PC-3 (cell line): ENCODE data around the gene PPP2R1A. TPM values are rescaled to one million over a fixed set of nuclear protein-coding genes. Genes with fewer than 3 reads are reported as not detected.
A peak's percentile ranks its signal among the peaks of the same experiment; 100 is the strongest.

Experiments
- ATAC-seq: fragments of 200-7000 bp; cut with Tn5 transposase; 2 replicates; pipeline ENCODE4 v1.9.1; 2020; ENCODE audit warnings: mild to moderate bottlenecking, moderate library complexity
- BruUV-seq: library from RNA; stranded (reverse); fragments of 400-500 nt; replicated peaks from 2 replicates; lab custom pipeline; 2021; lab: Mats Ljungman, UMichigan
- CTCF ChIA-PET: fragments of 300-600 bp; sonication (Branson Sonifier 250); formaldehyde crosslinking; loops from one replicate; lab custom pipeline; 2022; ENCODE audit warnings: antibody characterized with exemption; lab: Charles Lee
- POLR2A ChIA-PET: fragments of 300-600 bp; sonication (Branson Sonifier 250); formaldehyde crosslinking; loops from one replicate; lab custom pipeline; 2022; ENCODE audit warnings: antibody characterized with exemption; ENCODE audit not compliant: unreplicated experiment; lab: Charles Lee
- DNase-seq: peaks from one replicate; pipeline ENCODE4 v3.0.0-alpha.2; 2015
- H2AFZ ChIP-seq: fragments of 300-600 bp; sonication (generic); 2 replicates; pipeline ENCODE4 v1.6.0; 2016; ENCODE audit warnings: antibody characterized with exemption, low read length
- H3F3A ChIP-seq: fragments of 300-600 bp; sonication (generic); one replicate; pipeline ENCODE4 v1.6.0; 2017; ENCODE audit warnings: antibody characterized with exemption, low read length, control low read depth, mild to moderate bottlenecking; ENCODE audit not compliant: unreplicated experiment
- H3K27ac ChIP-seq: fragments of 300-600 bp; sonication (generic); 2 replicates; pipeline ENCODE4 v1.5.1; 2016; ENCODE audit warnings: mild to moderate bottlenecking, low read length
- H3K27me3 ChIP-seq: fragments of 300-600 bp; sonication (generic); 2 replicates; pipeline ENCODE4 v1.6.1; 2016; ENCODE audit warnings: low read length, mixed read lengths
- H3K36me3 ChIP-seq: fragments of 300-600 bp; sonication (generic); 2 replicates; pipeline ENCODE4 v1.6.1; 2016; ENCODE audit warnings: low read depth, mixed run types, low read length, mixed read lengths
- H3K4me1 ChIP-seq: fragments of 300-600 bp; sonication (generic); 2 replicates; pipeline ENCODE4 v1.5.1; 2016; ENCODE audit warnings: low read length; ENCODE audit not compliant: insufficient read depth
- H3K4me2 ChIP-seq: fragments of 300-600 bp; sonication (generic); 2 replicates; pipeline ENCODE4 v1.6.0; 2016; ENCODE audit warnings: low read length
- H3K4me3 ChIP-seq: fragments of 300-600 bp; sonication (generic); 2 replicates; pipeline ENCODE4 v1.5.1; 2016; ENCODE audit warnings: mild to moderate bottlenecking, low read length, mixed read lengths
- H3K79me2 ChIP-seq: fragments of 300-600 bp; sonication (generic); 2 replicates; pipeline ENCODE4 v1.6.1; 2017; ENCODE audit warnings: low read length, mixed read lengths
- H3K9ac ChIP-seq: fragments of 300-600 bp; sonication (generic); 2 replicates; pipeline ENCODE4 v1.6.0; 2016; ENCODE audit warnings: mild to moderate bottlenecking, low read length
- H3K9me2 ChIP-seq: fragments of 300-600 bp; sonication (generic); replicated peaks from 2 replicates; pipeline ENCODE4 v1.6.1; 2016; ENCODE audit warnings: mixed run types, low read length, mixed read lengths
- H3K9me3 ChIP-seq: fragments of 300-600 bp; sonication (generic); 2 replicates; pipeline ENCODE4 v1.6.1; 2016; ENCODE audit warnings: low read length, mixed read lengths
- H4K20me1 ChIP-seq: fragments of 300-600 bp; sonication (generic); 2 replicates; pipeline ENCODE4 v1.6.1; 2016; ENCODE audit warnings: low read length, mixed read lengths
- EZH2 ChIP-seq: fragments of 300-600 bp; sonication (generic); IDR thresholded peaks from one replicate; pipeline ENCODE4 v1.6.1; 2017; ENCODE audit warnings: antibody characterized with exemption, mild to moderate bottlenecking, low read length; ENCODE audit not compliant: unreplicated experiment
- EZH2phosphoT487 ChIP-seq: fragments of 300-600 bp; sonication (generic); IDR thresholded peaks from 2 replicates; pipeline ENCODE4 v1.6.1; 2018; ENCODE audit warnings: mild to moderate bottlenecking, antibody characterized with exemption, low read length, borderline replicate concordance
- intact Hi-C: fragments of 100-400 bp; cut with micrococcal nuclease; formaldehyde crosslinking; loops from 2 replicates; pipeline ENCODE4 v1.9.0; 2023
- total RNA-seq: library from RNA; depleted of rRNA; stranded (reverse); fragments of >200 nt; gene quantifications from 2 replicates; pipeline ENCODE4 v1.2.3, GENCODE V29; 2014
- TF ChIP-seq, protein P1 (sequence below): fragments of 300-600 bp; sonication (generic); conservative IDR thresholded peaks from 2 replicates; pipeline ENCODE4 v1.5.1; 2017; ENCODE audit warnings: antibody characterized with exemption, low read depth, mild to moderate bottlenecking, low read length

The PPP2R1A gene
- total RNA-seq, 1 experiment from 2014 or later, result 336 TPM

DNA sequence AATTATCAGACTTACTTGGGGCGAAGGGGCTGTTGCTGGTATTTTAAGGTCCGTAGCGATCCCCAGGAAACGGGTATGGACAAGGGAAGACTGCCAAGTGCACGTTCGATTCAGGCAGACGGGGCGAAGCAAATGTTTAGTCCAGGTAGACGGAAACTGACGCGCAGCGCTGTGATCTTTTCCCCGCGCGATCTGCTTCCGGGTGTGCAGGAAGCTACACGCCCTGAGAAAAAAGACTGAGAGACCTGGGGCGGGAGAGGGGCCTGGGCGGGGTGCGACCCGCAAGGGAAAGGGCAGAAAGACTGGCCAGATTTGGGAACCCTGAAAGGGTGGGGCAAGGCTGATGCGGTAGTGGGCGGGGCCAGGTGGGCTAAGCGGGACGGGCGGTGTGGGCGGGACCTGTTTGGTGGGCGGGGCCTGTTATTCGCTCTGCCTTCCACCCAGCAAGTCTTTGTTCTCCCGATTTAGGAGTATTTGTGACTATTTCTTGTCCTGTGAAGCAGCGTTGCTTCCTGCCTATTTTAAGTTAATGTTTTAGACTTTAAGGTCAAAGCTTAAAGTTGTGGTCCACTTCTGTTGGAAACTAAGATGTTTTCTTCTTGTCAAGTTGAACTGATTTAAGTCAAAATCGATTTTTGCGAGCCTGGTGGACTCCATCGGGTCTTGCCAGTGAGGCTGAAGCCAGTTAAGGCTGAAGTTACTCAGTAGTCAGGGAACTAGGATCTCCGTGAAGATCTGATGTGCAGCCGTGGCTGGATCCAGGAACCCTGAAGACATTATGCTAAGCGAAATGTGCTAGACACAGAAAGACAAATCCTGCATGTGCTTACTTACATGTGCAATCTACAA lies 18.3 kb upstream of the PPP2R1A start, which contains the start of gene ZNF836:
Gene ZNF836 (minus strand): TSS at position 301 of the 849 bp plus-strand sequence. CDS start 3,549 bp downstream, outside the sequence.
- H3F3A ChIP-seq, result no peaks in the 10 kb centered on the region
- DNase-seq (peak; percentile 71), ATAC-seq (peak; percentile 91)
- peak within 1 kb of the TSS; percentile 84 for H3K4me2 ChIP-seq
- H3K79me2 ChIP-seq, result no peaks in the 10 kb centered on the region
- H3K9ac ChIP-seq, result peak within 1 kb of the TSS; percentile 63
- H4K20me1 ChIP-seq, result no peaks in the 10 kb centered on the region
- intact Hi-C loops, result loop anchor here (2.0 kb wide), 1 partner anchor 17 kb away; no protein-coding TSS in a partner anchor
- no peaks in the 10 kb centered on the region for H3K27me3 ChIP-seq
- peaks cover 15% of the 10 kb centered on the region for H3K9me3 ChIP-seq
- no peak within 1 kb of the TSS for H3K27ac ChIP-seq
- H2AFZ ChIP-seq, result peak within 1 kb of the TSS; percentile 94
- POLR2A ChIA-PET, result interaction anchor here (0.6 kb wide), 1 partner anchor 539 kb away, joined by 3 read pairs; no protein-coding TSS in a partner anchor
- no peaks in the 10 kb centered on the region for H3K4me1 ChIP-seq
- peak within 1 kb of the TSS; percentile 82 for H3K4me3 ChIP-seq
- peaks cover 22% of the 10 kb centered on the region for H3K36me3 ChIP-seq
- BruUV-seq, result TSS peak; percentile 92
- no peaks in the 10 kb centered on the region for H3K9me2 ChIP-seq
- TF ChIP-seq EZH2phosphoT487 (no peak), EZH2 (no peak)
- TF ChIP-seq, protein P1, sequence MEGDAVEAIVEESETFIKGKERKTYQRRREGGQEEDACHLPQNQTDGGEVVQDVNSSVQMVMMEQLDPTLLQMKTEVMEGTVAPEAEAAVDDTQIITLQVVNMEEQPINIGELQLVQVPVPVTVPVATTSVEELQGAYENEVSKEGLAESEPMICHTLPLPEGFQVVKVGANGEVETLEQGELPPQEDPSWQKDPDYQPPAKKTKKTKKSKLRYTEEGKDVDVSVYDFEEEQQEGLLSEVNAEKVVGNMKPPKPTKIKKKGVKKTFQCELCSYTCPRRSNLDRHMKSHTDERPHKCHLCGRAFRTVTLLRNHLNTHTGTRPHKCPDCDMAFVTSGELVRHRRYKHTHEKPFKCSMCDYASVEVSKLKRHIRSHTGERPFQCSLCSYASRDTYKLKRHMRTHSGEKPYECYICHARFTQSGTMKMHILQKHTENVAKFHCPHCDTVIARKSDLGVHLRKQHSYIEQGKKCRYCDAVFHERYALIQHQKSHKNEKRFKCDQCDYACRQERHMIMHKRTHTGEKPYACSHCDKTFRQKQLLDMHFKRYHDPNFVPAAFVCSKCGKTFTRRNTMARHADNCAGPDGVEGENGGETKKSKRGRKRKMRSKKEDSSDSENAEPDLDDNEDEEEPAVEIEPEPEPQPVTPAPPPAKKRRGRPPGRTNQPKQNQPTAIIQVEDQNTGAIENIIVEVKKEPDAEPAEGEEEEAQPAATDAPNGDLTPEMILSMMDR, result no peak
- CTCF ChIA-PET, result no interaction called here

DNA sequence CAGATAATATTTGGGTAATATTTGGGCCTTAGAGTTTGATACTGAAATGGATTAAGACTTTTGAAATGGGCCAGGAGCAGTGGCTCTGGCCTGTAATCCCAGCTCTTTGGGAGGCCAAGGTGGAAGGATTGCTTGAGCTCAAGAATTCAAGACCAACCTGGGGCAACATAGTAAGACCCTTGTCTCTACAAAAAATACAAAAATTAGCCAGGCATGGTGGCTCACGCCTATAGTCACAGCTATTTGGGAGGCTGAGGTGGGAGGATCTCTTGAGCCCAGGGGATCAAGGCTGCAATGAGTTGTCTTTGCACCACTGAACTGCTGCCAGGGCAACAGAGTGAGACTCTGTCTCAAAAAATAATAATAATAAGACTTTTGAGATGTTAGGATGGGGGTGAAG lies 17.5 kb upstream of the PPP2R1A start:
- Histone ChIP-seq H3K27ac (no peak overlapping the region), H4K20me1 (no peaks in the 10 kb centered on the region), H3K4me3 (0 out of 2 replicates have a peak overlapping the region, but pooled peaks have one; percentile 82), H3K4me1 (no peaks in the 10 kb centered on the region), H3K36me3 (peaks cover 16% of the 10 kb centered on the region), H3F3A (no peaks in the 10 kb centered on the region), H3K27me3 (no peaks in the 10 kb centered on the region), H3K4me2 (no peak overlapping the region), H3K9me2 (no peaks in the 10 kb centered on the region), H2AFZ (no peak overlapping the region), H3K9ac (no peak overlapping the region), H3K79me2 (no peaks in the 10 kb centered on the region), H3K9me3 (peaks cover 14% of the 10 kb centered on the region)
- ChIA-PET CTCF (no interaction called here), POLR2A (no interaction called here)
- DNase-seq (no peak), ATAC-seq (no peak)
- TF ChIP-seq EZH2phosphoT487 (no peak), EZH2 (no peak)
- TF ChIP-seq, protein P1, result no peak
- intact Hi-C loops, result no loop called here
- BruUV-seq, result no TSS peak

DNA sequence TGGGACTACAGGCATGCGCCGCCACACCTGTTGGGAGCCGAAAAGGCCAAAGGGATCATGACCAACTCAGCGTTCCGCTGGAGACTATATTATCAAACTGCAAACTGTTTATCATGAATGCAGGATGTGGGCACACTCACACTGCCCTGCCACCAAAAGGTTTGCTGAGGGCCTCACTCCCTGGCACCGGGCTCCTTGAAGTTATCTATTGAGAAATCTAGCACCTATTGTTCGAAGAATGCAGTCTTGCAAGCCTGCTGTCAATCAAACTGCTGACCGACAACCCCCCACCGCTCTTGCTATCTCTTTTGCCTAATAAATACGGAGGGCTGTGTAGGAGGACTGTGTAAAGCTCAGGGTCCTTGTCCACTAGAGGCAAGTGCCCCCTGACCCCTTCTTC lies 13.3 kb upstream of the PPP2R1A start:
- H4K20me1 ChIP-seq, result no peaks in the 10 kb centered on the region
- no peaks in the 10 kb centered on the region for H3K9me2 ChIP-seq
- no peak overlapping the region for H3K27ac ChIP-seq
- ChIA-PET POLR2A (no interaction called here), CTCF (no interaction called here)
- TF ChIP-seq EZH2, result no peak
- no peak overlapping the region for H3K9ac ChIP-seq
- H3K27me3 ChIP-seq, result no peaks in the 10 kb centered on the region
- H3K36me3 ChIP-seq, result no peaks in the 10 kb centered on the region
- ATAC-seq (no peak), DNase-seq (no peak)
- no peak overlapping the region for H3K4me3 ChIP-seq
- no TSS peak for BruUV-seq
- H3K9me3 ChIP-seq, result peaks cover 12% of the 10 kb centered on the region
- H3K79me2 ChIP-seq, result no peaks in the 10 kb centered on the region
- H2AFZ ChIP-seq, result no peak overlapping the region
- intact Hi-C loops, result no loop called here
- H3K4me1 ChIP-seq, result no peaks in the 10 kb centered on the region
- no peaks in the 10 kb centered on the region for H3F3A ChIP-seq
- no peak overlapping the region for H3K4me2 ChIP-seq
